GM18870 (cell line): Measurements from ENCODE around the gene SERPINH1.

Experiments
- ATAC-seq: cut with Tn5 transposase; IDR thresholded peaks from one replicate; pipeline ENCODE4 v1.9.1; 2021; ENCODE audit warnings: moderate library complexity; ENCODE audit not compliant: unreplicated experiment

SERPINH1 gene

DNA sequence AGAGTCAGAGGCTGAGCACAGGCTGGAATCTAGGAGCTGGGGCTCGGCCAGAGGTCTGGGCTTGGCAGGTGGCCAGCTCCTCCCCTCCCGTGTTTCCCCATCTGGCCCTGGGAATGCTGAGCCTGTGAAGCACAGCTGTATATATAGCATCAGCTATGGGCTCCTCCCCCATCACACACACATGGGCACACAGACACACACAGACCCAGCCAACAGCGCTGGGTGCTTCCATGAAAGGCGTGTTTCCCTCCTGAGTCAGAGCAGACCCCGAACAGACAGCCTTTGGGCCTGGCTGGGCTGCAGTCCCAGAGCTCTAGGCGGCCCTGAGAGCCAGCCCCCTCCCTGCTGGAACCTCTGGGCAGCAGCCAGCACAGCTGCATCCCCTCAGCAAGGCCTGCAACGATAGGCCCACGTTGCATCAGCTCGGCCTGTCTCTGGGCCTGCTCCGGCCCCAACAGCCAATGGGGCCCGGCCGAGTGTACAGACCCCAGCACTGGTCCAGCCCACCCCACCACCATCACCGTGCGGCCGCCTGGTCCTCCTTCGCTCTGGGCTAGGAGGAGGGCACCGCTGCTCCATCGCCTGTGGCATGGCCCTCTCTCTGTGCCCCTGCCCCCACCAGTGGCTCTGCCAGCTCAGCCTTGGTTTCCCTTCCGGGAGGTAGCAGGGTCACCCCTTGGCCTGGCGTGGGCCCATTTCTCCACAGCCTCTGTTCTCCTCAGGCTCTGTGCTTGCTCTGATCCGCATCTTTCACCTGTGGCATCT is 7.6 kb upstream of the SERPINH1 start:
- ATAC-seq, result no peak

DNA sequence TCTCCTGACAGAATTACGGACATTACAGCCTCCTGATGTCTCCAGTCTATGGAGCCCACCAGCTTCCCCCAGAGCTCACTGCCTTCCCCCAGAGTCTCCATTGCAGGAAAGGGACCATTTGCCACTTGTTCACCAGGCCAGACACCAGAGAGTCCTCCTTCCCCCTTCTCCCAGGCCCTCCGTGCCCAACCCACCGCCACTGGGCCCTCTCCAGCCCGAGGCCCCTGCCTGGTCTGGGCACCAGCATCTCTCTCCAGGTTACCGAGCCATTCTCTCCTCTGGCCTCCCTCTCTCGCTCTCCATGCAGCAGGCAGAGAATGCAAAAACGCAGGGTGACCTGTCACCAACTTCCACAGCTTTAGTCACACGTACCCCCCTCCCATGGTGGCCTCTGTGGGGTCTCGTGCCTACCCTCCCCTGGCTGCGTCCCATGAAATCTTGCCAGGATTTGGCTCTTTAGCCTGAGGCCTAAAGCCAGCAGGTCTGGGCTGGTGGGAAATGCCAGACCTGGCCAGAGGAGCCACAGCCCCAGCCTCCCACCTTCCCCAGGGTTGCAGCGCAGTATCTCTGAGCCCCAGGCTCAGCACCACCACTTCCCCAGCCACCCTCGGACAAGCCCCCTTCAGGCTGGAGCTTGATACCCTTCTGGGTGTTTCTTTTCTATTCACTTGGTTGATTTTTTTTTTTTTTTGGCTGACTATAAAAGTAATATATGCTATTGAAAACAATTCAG is 6.8 kb upstream of the SERPINH1 start:
- ATAC-seq, result no peak

DNA sequence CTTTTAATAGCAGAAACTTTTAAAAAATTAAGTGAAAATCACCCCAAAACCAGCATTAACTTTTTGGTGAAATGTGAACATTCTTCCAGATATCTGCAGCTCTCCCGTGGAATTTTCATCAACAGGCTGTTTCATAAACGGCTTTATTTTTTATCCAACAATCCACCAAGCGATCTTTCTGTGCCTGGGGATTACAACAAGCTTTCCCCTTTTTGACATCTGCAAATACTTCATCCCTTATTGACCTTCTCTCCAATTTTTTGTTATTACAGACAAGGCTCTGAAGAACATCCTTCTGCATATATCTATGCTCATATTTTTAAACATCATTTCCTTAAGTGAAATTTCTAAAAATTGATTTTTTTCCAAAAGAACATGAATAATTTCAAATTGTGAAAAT is 5.8 kb upstream of the SERPINH1 start:
- ATAC-seq, result no peak

DNA sequence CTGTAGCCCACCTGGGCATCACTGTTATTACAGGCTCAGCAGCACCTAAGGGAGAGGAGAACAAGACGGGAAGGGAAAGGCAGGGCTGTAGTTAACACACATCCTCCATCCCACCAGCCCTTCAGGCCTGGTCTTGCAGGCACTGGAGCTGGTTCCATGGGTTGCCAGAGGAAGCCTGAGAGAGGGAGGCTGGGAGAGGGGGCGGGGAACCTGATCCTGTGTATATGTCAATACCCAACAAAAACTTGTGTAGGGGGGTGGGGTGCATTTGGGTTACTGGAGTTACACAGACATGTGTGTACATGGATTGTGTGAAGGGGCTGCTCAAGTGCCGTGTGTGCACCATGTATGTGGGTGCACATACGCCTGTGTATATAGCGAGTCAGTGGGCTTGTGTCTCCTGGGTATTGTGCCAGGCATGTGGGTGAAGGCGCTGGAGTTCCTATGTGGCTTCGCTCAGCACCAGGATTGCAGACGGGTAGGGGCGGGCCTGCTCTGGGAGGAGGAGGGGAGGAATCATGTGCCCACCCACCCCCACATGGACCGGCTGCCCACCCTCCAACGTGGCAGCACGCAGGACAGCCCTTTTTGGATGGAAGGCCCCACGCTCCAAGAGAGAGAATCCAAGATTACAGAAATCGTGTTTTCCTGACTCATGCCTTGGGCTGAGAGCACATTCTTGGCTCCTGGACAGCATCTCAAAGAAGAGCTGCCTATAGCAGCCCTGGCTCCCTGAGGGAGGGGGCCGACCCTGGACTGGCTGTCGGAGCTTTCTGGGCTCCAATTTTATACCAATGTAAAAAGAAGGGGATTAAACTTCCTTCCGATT is 4.2 kb upstream of the SERPINH1 start:
- ATAC-seq, result no peak

- ATAC-seq, result no peak
Measured at GRCh38 chr11:75558939-75559843, 2.9 kb upstream of the SERPINH1 start.

GRCh38 chr11:75560644-75561043 is 1.4 kb upstream of the SERPINH1 start:
- ATAC-seq, result no peak

DNA sequence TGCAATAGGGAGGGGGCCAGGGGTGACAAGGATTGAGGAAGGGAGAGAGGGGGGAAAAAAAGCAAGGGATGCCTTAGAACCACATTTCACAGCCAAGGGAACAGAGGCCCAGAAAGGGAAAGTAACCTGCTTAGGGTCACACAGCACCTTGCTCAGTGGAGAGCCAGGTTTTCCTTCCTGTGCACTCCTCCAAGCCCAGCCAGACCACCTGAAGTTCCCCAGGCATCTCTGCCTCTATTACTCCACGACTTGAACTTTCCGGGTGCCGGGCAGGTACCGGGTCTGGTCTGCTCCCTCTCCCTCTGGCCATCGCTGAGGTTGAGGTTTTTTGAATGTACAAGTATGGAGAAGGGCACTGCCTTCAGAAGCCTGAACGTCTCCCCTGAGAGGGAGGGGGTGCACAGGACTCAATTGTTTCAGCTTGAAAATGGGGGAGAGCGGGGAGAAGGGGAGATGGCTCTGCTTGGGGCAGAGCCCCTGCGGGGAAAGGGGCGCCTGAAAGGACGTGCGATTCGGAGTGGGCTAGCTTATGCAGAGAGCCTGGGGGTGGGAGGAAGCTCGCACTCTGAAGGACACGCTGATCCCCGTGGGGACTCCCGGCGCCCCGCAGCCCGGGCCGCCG is 516 bp upstream of the SERPINH1 start:
- no peak for ATAC-seq

GRCh38 chr11:75562836-75563484 is 907 bp downstream of the SERPINH1 start:
- peak; percentile 3 for ATAC-seq

DNA sequence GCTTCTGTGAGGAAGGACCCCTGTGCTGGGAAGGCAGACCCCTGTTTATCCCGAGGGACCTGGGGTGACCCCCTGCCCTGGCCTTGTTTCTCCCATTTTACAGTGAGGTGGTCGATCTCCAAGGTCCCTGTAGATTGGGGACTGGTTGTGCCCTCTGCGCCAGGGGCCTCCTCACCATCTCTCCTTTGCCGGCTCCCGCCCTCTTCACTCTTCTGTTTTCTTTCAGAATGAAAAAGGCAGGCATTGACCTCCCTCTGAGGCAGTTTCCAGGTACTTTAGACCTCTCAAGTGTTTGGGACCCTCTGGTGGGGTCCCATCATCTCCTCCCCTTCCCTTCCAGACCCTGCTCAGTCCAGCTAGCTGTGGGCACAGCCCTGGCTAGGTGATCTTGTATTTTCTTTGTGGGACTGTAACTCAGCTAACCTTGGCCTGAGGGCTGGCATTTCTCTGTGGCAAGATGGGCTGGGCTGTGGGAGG is 1.5 kb downstream of the SERPINH1 start:
- no peak for ATAC-seq

DNA sequence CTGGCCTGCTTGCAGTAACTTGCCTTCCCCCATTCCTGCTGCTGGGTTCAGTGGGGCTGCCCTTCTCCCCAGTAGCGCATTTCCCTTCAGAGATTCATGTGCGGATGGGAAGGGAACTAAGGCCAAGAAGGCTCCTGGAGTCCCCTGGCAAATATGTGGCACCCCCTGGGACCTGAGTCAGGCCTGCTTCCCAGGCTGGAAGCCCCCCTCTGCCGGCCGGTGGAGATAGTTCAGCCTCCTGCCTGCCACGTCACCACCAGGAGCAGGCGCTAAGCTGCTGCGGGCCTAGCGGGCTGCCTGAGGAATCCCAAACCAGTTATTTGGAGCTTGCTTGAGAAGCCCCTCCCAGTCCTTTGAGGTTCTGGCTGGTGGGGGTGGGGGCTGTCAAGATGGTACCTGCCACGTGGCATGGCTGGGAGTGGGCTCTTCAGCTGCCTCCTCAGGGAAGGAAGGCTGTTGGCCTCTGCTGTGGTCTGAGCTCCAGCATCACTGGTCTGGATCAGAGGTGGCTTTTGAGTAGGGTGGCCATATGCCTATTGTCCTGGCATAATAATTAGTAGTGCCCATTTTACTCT is 2.0 kb downstream of the SERPINH1 start:
- ATAC-seq, result no peak

DNA sequence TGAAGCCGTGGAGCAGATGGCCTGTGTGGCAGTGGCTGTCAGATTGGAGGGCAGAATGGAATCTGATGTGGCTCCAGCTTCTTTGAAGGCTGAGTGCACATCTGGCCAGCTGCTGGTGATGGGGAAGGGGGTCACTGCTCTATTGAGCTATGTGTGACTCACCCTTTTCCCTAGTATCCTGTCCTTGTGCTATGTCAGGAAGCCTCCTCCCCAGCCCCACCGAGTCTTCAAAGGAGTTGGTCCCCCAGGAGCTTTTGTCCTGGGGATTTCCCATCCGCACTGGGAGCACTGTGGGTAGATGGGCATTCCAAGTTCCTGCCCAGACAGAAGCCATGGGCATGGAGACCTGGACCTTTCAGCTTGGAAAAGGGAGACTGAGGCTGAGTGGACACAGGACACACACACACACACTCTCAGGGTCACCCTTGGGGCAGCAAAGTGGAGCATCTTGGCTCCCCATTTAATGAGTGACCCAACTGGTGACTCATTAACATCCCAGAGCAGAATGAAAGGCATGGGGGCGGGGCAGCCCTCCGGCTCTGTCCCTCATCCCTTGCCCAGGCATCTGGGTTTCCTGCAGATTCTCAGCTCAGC is 3.3 kb downstream of the SERPINH1 start:
- ATAC-seq, result no peak

GRCh38 chr11:75565916-75566762 is 4.1 kb downstream of the SERPINH1 start:
- ATAC-seq, result no peak

GRCh38 chr11:75566763-75567279 is 4.8 kb downstream of the SERPINH1 start:
- no peak for ATAC-seq

DNA sequence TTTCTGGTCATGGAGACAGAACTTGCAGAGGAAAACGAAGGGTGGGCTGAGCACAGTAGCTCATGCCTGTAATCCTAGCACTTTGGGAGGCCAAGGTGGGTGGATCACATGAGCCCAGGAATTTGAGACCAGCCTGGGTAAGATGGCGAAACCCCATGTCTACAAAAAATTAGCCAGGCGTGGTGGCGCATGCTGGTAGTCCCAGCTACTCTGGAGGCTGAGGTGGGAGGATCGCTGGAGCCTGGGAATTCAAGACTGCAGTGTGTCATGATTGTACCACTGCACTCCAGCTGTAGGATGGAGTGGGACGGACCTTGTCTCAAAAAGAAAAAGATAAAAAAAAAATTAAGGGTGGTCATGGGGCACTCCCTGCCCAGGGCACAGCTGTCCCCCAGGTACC is 5.9 kb downstream of the SERPINH1 start:
- ATAC-seq, result no peak

DNA sequence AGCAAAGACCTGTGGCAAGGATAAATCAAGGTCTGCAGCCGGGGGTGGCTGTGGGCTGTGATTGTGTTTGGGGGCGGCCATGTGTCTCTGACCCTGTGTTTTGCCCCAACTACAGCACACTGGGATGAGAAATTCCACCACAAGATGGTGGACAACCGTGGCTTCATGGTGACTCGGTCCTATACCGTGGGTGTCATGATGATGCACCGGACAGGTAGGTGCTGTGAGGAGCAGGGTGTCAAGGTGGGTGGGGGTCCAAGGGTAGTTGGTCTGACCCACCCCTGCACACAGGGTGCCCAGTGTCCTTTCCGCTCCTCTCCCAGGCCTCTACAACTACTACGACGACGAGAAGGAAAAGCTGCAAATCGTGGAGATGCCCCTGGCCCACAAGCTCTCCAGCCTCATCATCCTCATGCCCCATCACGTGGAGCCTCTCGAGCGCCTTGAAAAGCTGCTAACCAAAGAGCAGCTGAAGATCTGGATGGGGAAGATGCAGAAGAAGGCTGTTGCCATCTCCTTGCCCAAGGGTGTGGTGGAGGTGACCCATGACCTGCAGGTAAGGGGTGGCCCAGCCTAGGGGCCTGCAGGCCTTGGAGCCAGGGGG is 6.7 kb downstream of the SERPINH1 start:
- ATAC-seq, result no peak

GRCh38 chr11:75570559-75571139 is 8.6 kb downstream of the SERPINH1 start:
- ATAC-seq, result no peak

- ATAC-seq, result no peak
Measured at GRCh38 chr11:75571625-75572024, 9.6 kb downstream of the SERPINH1 start.
